ENCODE measurements around the gene PEX11A.
"Not testable (repeated sequence)": the region's sequence is repeated elsewhere in the genome, so short reads cannot be mapped to it uniquely, and the experiment has no call there.

The PEX11A gene

GRCh38 chr15:89690276-89691218, at the start of gene PEX11A, which contains the start of gene WDR93:
Gene PEX11A, minus strand, starts transcription at chr15:89690754. Its CDS starts 122 bp downstream, at chr15:89690632.
Gene WDR93, plus strand, starts transcription at chr15:89690811. Its CDS starts 10,936 bp downstream, at chr15:89701747.
- DNase-seq (ENCODE audit: low read depth, low spot score) = peak; percentile 55

- DNase-seq (ENCODE audit: low read depth, low spot score) = peak; percentile 35
These were observed 49.6 kb upstream of the PEX11A start for GRCh38 chr15:89740137-89740536.

- DNase-seq (ENCODE audit: low read depth, low spot score) = no peak
These were observed 45.2 kb upstream of the PEX11A start for GRCh38 chr15:89735773-89736172.

GRCh38 chr15:89732451-89733172, 42.1 kb upstream of the PEX11A start:
- DNase-seq (ENCODE audit: low read depth, low spot score) = no peak

- no peak for DNase-seq (ENCODE audit: low read depth, low spot score)
These were observed 40.7 kb upstream of the PEX11A start for GRCh38 chr15:89731275-89731674.

GRCh38 chr15:89728254-89728653, 37.7 kb upstream of the PEX11A start:
- DNase-seq (ENCODE audit: low read depth, low spot score) = no peak

- DNase-seq (ENCODE audit: low read depth, low spot score) = no peak
These were observed 34.5 kb upstream of the PEX11A start for GRCh38 chr15:89725064-89725463.

- DNase-seq (ENCODE audit: low read depth, low spot score) = no peak
These were observed 34.1 kb upstream of the PEX11A start for GRCh38 chr15:89724621-89725020.

GRCh38 chr15:89723031-89723430, 32.5 kb upstream of the PEX11A start:
- no peak for DNase-seq (ENCODE audit: low read depth, low spot score)

GRCh38 chr15:89714775-89715174, 24.2 kb upstream of the PEX11A start:
- no peak for DNase-seq (ENCODE audit: low read depth, low spot score)

GRCh38 chr15:89707577-89707976, 17.0 kb upstream of the PEX11A start:
- DNase-seq (ENCODE audit: low read depth, low spot score) = no peak

- DNase-seq (ENCODE audit: low read depth, low spot score) = no peak
These were observed 13.9 kb upstream of the PEX11A start for GRCh38 chr15:89704411-89704810.

GRCh38 chr15:89695198-89695597, 4.6 kb upstream of the PEX11A start:
- DNase-seq (ENCODE audit: low read depth, low spot score) = no peak

- DNase-seq (ENCODE audit: low read depth, low spot score) = no peak
These were observed 3.1 kb upstream of the PEX11A start for GRCh38 chr15:89693696-89694095.

GRCh38 chr15:89693091-89693490, 2.5 kb upstream of the PEX11A start:
- no peak for DNase-seq (ENCODE audit: low read depth, low spot score)

GRCh38 chr15:89689930-89690275, 651 bp downstream of the PEX11A start:
- not testable (repeated sequence) for DNase-seq (ENCODE audit: low read depth, low spot score)

GRCh38 chr15:89686522-89686921, 4.0 kb downstream of the PEX11A start:
- DNase-seq (ENCODE audit: low read depth, low spot score) = no peak

GRCh38 chr15:89685995-89686394, 4.6 kb downstream of the PEX11A start:
- no peak for DNase-seq (ENCODE audit: low read depth, low spot score)

- no peak for DNase-seq (ENCODE audit: low read depth, low spot score)
These were observed 9.4 kb downstream of the PEX11A start for GRCh38 chr15:89681146-89681545.

- DNase-seq (ENCODE audit: low read depth, low spot score) = no peak
These were observed 10.2 kb downstream of the PEX11A start for GRCh38 chr15:89680282-89680873.

- no peak for DNase-seq (ENCODE audit: low read depth, low spot score)
These were observed 11.3 kb downstream of the PEX11A start, which contains the start of gene PLIN1 for GRCh38 chr15:89679212-89679611. Gene PLIN1, minus strand, starts transcription at chr15:89679367. Its CDS starts 1,878 bp downstream, at chr15:89677489.

- DNase-seq (ENCODE audit: low read depth, low spot score) = no peak
These were observed 13.2 kb downstream of the PEX11A start for GRCh38 chr15:89677381-89677780.
